T-cell (primary cell): ENCODE measurements around the gene ARV1. TPM values are rescaled to one million over a fixed set of nuclear protein-coding genes. Genes with fewer than 3 reads are reported as not detected.

Source experiments
- total RNA-seq, 35 experiments: library from RNA in 6 of 35; stranded (reverse) in 6 of 35; fragments of 120-200 nt in 1 of 35; gene quantifications; one replicate each; pipeline versions ENCODE4 v1.2.1 to v1.2.4 and lab custom pipeline; 2013 to 2026

ARV1 gene
- total RNA-seq, 5 donors from 2014 or later (not counting 1 experiment from before 2014, with no cell fraction given), result 6.7 to 13.2 (median 10.0) TPM

Other genes with a start within 250 kb of the ARV1 start
- not detected for gene CAPN9, start 231.7 kb upstream of the ARV1 start, total RNA-seq
- 1 to 10 TPM; 3.6 to 5.9 (median 5.6) TPM for gene C1orf198, start 110.6 kb upstream of the ARV1 start, total RNA-seq
- gene TTC13, start 233 bp upstream of the ARV1 start, total RNA-seq, result 10 to 100 TPM; 39.7 to 44.9 (median 42.2) TPM
- 1 to 10 TPM; 3.0 to 9.5 (median 7.6) TPM for gene FAM89A, start 61.2 kb downstream of the ARV1 start, total RNA-seq
- not detected for gene TRIM67, start 183.0 kb downstream of the ARV1 start, total RNA-seq